ENCODE measurements around the gene ITGA3. TPM values are rescaled to one million over a fixed set of nuclear protein-coding genes. Genes with fewer than 3 reads are reported as not detected.

The ITGA3 gene
- total RNA-seq, 1 donor from 2014 or later: 17.0 TPM

GRCh38 chr17:50018909-50019308 is 37.0 kb upstream of the ITGA3 start:
- Histone ChIP-seq H3K4me1 (peaks cover 20% of the 10 kb centered on the region), H3K9me3 (replicated peaks) (peaks cover 13% of the 10 kb centered on the region), H3K27me3 (ENCODE audit: low read depth) (no peaks in the 10 kb centered on the region), H3K36me3 (no peaks in the 10 kb centered on the region), H3K4me3 (no peak overlapping the region), H3K27ac (replicated peaks) (no peak overlapping the region)
- TF ChIP-seq CTCF (IDR thresholded peaks at IDR 0.05; ENCODE audit: borderline replicate concordance): no peak
- DNase-seq: no peak
- intact Hi-C loops (cut with micrococcal nuclease): no loop called here

GRCh38 chr17:50020841-50021599 is 34.9 kb upstream of the ITGA3 start:
- H3K4me1 ChIP-seq: peaks cover 20% of the 10 kb centered on the region
- H3K9me3 ChIP-seq (replicated peaks): no peaks in the 10 kb centered on the region
- no peak for TF ChIP-seq CTCF (IDR thresholded peaks at IDR 0.05; ENCODE audit: borderline replicate concordance)
- no peak overlapping the region for H3K4me3 ChIP-seq
- no peaks in the 10 kb centered on the region for H3K36me3 ChIP-seq
- intact Hi-C loops (cut with micrococcal nuclease): no loop called here
- H3K27ac ChIP-seq (replicated peaks): no peak overlapping the region
- no peaks in the 10 kb centered on the region for H3K27me3 ChIP-seq (ENCODE audit: low read depth)
- DNase-seq: no peak

GRCh38 chr17:50021681-50022370 is 34.1 kb upstream of the ITGA3 start:
- no peaks in the 10 kb centered on the region for H3K9me3 ChIP-seq (replicated peaks)
- H3K4me3 ChIP-seq: no peak overlapping the region
- no peak for DNase-seq
- peak overlapping the region; percentile 35 for H3K27ac ChIP-seq (replicated peaks)
- intact Hi-C loops (cut with micrococcal nuclease): no loop called here
- no peaks in the 10 kb centered on the region for H3K27me3 ChIP-seq (ENCODE audit: low read depth)
- TF ChIP-seq CTCF (IDR thresholded peaks at IDR 0.05; ENCODE audit: borderline replicate concordance): no peak
- H3K4me1 ChIP-seq: peaks cover 20% of the 10 kb centered on the region
- H3K36me3 ChIP-seq: no peaks in the 10 kb centered on the region

- H3K4me1 ChIP-seq: peaks cover 28% of the 10 kb centered on the region
- H3K27me3 ChIP-seq (ENCODE audit: low read depth): peaks cover 7% of the 10 kb centered on the region
- TF ChIP-seq CTCF (IDR thresholded peaks at IDR 0.05; ENCODE audit: borderline replicate concordance): no peak
- H3K36me3 ChIP-seq: no peaks in the 10 kb centered on the region
- no peak for DNase-seq
- no peak overlapping the region for H3K4me3 ChIP-seq
- peak overlapping the region; percentile 35 for H3K27ac ChIP-seq (replicated peaks)
- H3K9me3 ChIP-seq (replicated peaks): no peaks in the 10 kb centered on the region
- intact Hi-C loops (cut with micrococcal nuclease): no loop called here
These were observed 33.3 kb upstream of the ITGA3 start for GRCh38 chr17:50022463-50023130.

- H3K27me3 ChIP-seq (ENCODE audit: low read depth): peaks cover 15% of the 10 kb centered on the region
- H3K9me3 ChIP-seq (replicated peaks): no peaks in the 10 kb centered on the region
- no peak for DNase-seq
- no peak for TF ChIP-seq CTCF (IDR thresholded peaks at IDR 0.05; ENCODE audit: borderline replicate concordance)
- intact Hi-C loops (cut with micrococcal nuclease): no loop called here
- H3K4me3 ChIP-seq: no peak overlapping the region
- H3K4me1 ChIP-seq: peaks cover 32% of the 10 kb centered on the region
- H3K27ac ChIP-seq (replicated peaks): no peak overlapping the region
- no peaks in the 10 kb centered on the region for H3K36me3 ChIP-seq
These were observed 32.4 kb upstream of the ITGA3 start for GRCh38 chr17:50023520-50023919.

Measured in left ventricle myocardium inferior (tissue), 1 donor.